ENCODE results near the gene CADPS2.
"Not testable (repeated sequence)": the region's sequence is repeated elsewhere in the genome, so short reads cannot be mapped to it uniquely, and the experiment has no call there.

Gene CADPS2

GRCh38 chr7:122682815-122683550 is 203.3 kb downstream of the CADPS2 start:
- DNase-seq (ENCODE audit: extremely low spot score, insufficient read length, low read depth) = no peak
- no peak for FAIRE-seq

- DNase-seq (ENCODE audit: extremely low spot score, insufficient read length, low read depth); FAIRE-seq: not testable (repeated sequence)
Observed at GRCh38 chr7:122681186-122681585, 205.1 kb downstream of the CADPS2 start.

- DNase-seq (ENCODE audit: extremely low spot score, insufficient read length, low read depth) = no peak
Observed at GRCh38 chr7:122679813-122680212, 206.4 kb downstream of the CADPS2 start.

GRCh38 chr7:122679269-122679709 is 207.0 kb downstream of the CADPS2 start:
- not testable (repeated sequence) for FAIRE-seq; DNase-seq (ENCODE audit: extremely low spot score, insufficient read length, low read depth)

More at GRCh38 chr7:122679813-122680212, 206.4 kb downstream of the CADPS2 start:
- FAIRE-seq = no peak

- FAIRE-seq (no peak), DNase-seq (ENCODE audit: extremely low spot score, insufficient read length, low read depth) (no peak)
Observed at GRCh38 chr7:122677149-122677548, 209.1 kb downstream of the CADPS2 start.

- DNase-seq (ENCODE audit: extremely low spot score, insufficient read length, low read depth) = no peak
- FAIRE-seq = no peak
Observed at GRCh38 chr7:122676466-122676865, 209.8 kb downstream of the CADPS2 start.

GRCh38 chr7:122675621-122676020 is 210.6 kb downstream of the CADPS2 start:
- DNase-seq (ENCODE audit: extremely low spot score, insufficient read length, low read depth) = no peak
- FAIRE-seq = no peak

GRCh38 chr7:122675011-122675410 is 211.2 kb downstream of the CADPS2 start:
- no peak for DNase-seq (ENCODE audit: extremely low spot score, insufficient read length, low read depth)
- no peak for FAIRE-seq

GRCh38 chr7:122674502-122674901 is 211.8 kb downstream of the CADPS2 start:
- no peak for DNase-seq (ENCODE audit: extremely low spot score, insufficient read length, low read depth)
- no peak for FAIRE-seq

- FAIRE-seq (no peak), DNase-seq (ENCODE audit: extremely low spot score, insufficient read length, low read depth) (no peak)
Observed at GRCh38 chr7:122673951-122674350, 212.3 kb downstream of the CADPS2 start.

- no peak for FAIRE-seq
- no peak for DNase-seq (ENCODE audit: extremely low spot score, insufficient read length, low read depth)
Observed at GRCh38 chr7:122672536-122672935, 213.7 kb downstream of the CADPS2 start.

- no peak for DNase-seq (ENCODE audit: extremely low spot score, insufficient read length, low read depth)
- FAIRE-seq = no peak
Observed at GRCh38 chr7:122663733-122664132, 222.5 kb downstream of the CADPS2 start.

GRCh38 chr7:122658856-122659255 is 227.4 kb downstream of the CADPS2 start:
- no peak for FAIRE-seq

GRCh38 chr7:122653685-122654084 is 232.6 kb downstream of the CADPS2 start:
- FAIRE-seq = no peak
- no peak for DNase-seq (ENCODE audit: extremely low spot score, insufficient read length, low read depth)

More at GRCh38 chr7:122658856-122659255, 227.4 kb downstream of the CADPS2 start:
- DNase-seq (ENCODE audit: extremely low spot score, insufficient read length, low read depth) = no peak

GRCh38 chr7:122652876-122653275 is 233.4 kb downstream of the CADPS2 start:
- FAIRE-seq (no peak), DNase-seq (ENCODE audit: extremely low spot score, insufficient read length, low read depth) (no peak)

GRCh38 chr7:122651451-122651850 is 234.8 kb downstream of the CADPS2 start:
- FAIRE-seq (no peak), DNase-seq (ENCODE audit: extremely low spot score, insufficient read length, low read depth) (no peak)

GRCh38 chr7:122643250-122643649 is 243.0 kb downstream of the CADPS2 start:
- DNase-seq (ENCODE audit: extremely low spot score, insufficient read length, low read depth) (no peak), FAIRE-seq (no peak)

- DNase-seq (ENCODE audit: extremely low spot score, insufficient read length, low read depth) = no peak
- no peak for FAIRE-seq
Observed at GRCh38 chr7:122638459-122638858, 247.8 kb downstream of the CADPS2 start.

GRCh38 chr7:122637784-122638183 is 248.5 kb downstream of the CADPS2 start:
- no peak for FAIRE-seq
- no peak for DNase-seq (ENCODE audit: extremely low spot score, insufficient read length, low read depth)

GRCh38 chr7:122635481-122635880 is 250.8 kb downstream of the CADPS2 start:
- DNase-seq (ENCODE audit: extremely low spot score, insufficient read length, low read depth); FAIRE-seq: not testable (repeated sequence)

- DNase-seq (ENCODE audit: extremely low spot score, insufficient read length, low read depth) = no peak
- no peak for FAIRE-seq
Observed at GRCh38 chr7:122633472-122633871, 252.8 kb downstream of the CADPS2 start.

GRCh38 chr7:122632238-122632637 is 254.0 kb downstream of the CADPS2 start:
- DNase-seq (ENCODE audit: extremely low spot score, insufficient read length, low read depth) = no peak
- FAIRE-seq = no peak

Measured in GM18507 (cell line).